ENCODE data around the gene NOP14.

Gene NOP14

GRCh38 chr4:2977211-2978088, 14.2 kb upstream of the NOP14 start:
- no peak for DNase-seq (ENCODE audit: low spot score)
- in situ Hi-C loops (cut with MboI; ENCODE audit: low sequenced_read_pairs, unreplicated experiment) = loop anchor here (10.0 kb wide), 1 partner anchor 57 kb away; no protein-coding TSS in a partner anchor
- TF ChIP-seq, protein P1, sequence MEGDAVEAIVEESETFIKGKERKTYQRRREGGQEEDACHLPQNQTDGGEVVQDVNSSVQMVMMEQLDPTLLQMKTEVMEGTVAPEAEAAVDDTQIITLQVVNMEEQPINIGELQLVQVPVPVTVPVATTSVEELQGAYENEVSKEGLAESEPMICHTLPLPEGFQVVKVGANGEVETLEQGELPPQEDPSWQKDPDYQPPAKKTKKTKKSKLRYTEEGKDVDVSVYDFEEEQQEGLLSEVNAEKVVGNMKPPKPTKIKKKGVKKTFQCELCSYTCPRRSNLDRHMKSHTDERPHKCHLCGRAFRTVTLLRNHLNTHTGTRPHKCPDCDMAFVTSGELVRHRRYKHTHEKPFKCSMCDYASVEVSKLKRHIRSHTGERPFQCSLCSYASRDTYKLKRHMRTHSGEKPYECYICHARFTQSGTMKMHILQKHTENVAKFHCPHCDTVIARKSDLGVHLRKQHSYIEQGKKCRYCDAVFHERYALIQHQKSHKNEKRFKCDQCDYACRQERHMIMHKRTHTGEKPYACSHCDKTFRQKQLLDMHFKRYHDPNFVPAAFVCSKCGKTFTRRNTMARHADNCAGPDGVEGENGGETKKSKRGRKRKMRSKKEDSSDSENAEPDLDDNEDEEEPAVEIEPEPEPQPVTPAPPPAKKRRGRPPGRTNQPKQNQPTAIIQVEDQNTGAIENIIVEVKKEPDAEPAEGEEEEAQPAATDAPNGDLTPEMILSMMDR (IDR thresholded peaks at IDR 0.05; ENCODE audit: borderline replicate concordance, control extremely low read depth, extremely low read depth, insufficient read depth, missing control alignments) = no peak

- in situ Hi-C loops (cut with MboI; ENCODE audit: low sequenced_read_pairs, unreplicated experiment) = loop anchor here (10.0 kb wide), 1 partner anchor 64 kb away; no protein-coding TSS in a partner anchor
- no peak for DNase-seq (ENCODE audit: low spot score)
- TF ChIP-seq, protein P1 (IDR thresholded peaks at IDR 0.05; ENCODE audit: borderline replicate concordance, control extremely low read depth, extremely low read depth, insufficient read depth, missing control alignments) = no peak
These were observed 8.1 kb upstream of the NOP14 start for GRCh38 chr4:2971275-2971674.

DNA sequence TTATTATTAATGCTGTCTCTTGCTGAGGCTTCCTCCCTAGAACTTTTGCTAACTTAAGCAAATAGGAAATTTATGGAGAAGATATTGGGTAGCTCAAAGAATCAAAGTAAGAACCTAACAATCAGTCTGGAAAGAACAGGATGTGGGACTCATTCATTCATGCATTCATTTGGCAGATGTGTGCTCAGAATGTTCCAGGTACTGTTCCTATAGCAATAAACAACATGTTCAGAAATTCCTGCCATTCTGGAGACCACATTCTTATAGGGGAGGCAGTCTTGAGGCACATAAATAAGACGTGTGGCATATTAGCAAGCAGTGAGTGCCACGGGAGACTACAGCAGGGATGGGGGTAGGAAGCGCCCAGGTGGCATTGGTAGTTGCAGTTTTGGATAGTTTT, 5.2 kb upstream of the NOP14 start:
- in situ Hi-C loops (cut with MboI; ENCODE audit: low sequenced_read_pairs, unreplicated experiment) = no loop called here
- DNase-seq (ENCODE audit: low spot score) = no peak

GRCh38 chr4:2965262-2965661, 2.1 kb upstream of the NOP14 start:
- no peak for DNase-seq (ENCODE audit: low spot score)
- TF ChIP-seq, protein P1 (IDR thresholded peaks at IDR 0.05; ENCODE audit: borderline replicate concordance, control extremely low read depth, extremely low read depth, insufficient read depth, missing control alignments) = no peak
- in situ Hi-C loops (cut with MboI; ENCODE audit: low sequenced_read_pairs, unreplicated experiment) = no loop called here

More for the DNA sequence above, 5.2 kb upstream of the NOP14 start:
- TF ChIP-seq, protein P1 (IDR thresholded peaks at IDR 0.05; ENCODE audit: borderline replicate concordance, control extremely low read depth, extremely low read depth, insufficient read depth, missing control alignments) = no peak

- TF ChIP-seq, protein P1 (IDR thresholded peaks at IDR 0.05; ENCODE audit: borderline replicate concordance, control extremely low read depth, extremely low read depth, insufficient read depth, missing control alignments) = no peak
- in situ Hi-C loops (cut with MboI; ENCODE audit: low sequenced_read_pairs, unreplicated experiment) = no loop called here
- no peak for DNase-seq (ENCODE audit: low spot score)
These were observed 1.6 kb upstream of the NOP14 start for GRCh38 chr4:2964706-2965258.

GRCh38 chr4:2963966-2964471, 813 bp upstream of the NOP14 start:
- DNase-seq (ENCODE audit: low spot score) = no peak
- TF ChIP-seq, protein P1 (IDR thresholded peaks at IDR 0.05; ENCODE audit: borderline replicate concordance, control extremely low read depth, extremely low read depth, insufficient read depth, missing control alignments) = no peak
- in situ Hi-C loops (cut with MboI; ENCODE audit: low sequenced_read_pairs, unreplicated experiment) = no loop called here
